HG02870 (cell line): ENCODE results near the gene SNTA1.
"Not testable (repeated sequence)": the region's sequence is repeated elsewhere in the genome, so short reads cannot be mapped to it uniquely, and the experiment has no call there.

Experiments used
- ATAC-seq: cut with Tn5 transposase; IDR thresholded peaks from one replicate; pipeline ENCODE4 v1.9.1; 2021; ENCODE audit warnings: mild to moderate bottlenecking, moderate library complexity; ENCODE audit not compliant: unreplicated experiment

The SNTA1 gene

GRCh38 chr20:33443512-33444239, at the start of gene SNTA1:
Gene SNTA1, minus strand, starts transcription at chr20:33443763. Its CDS starts 143 bp downstream, at chr20:33443620.
- peak; percentile 74 for ATAC-seq

DNA sequence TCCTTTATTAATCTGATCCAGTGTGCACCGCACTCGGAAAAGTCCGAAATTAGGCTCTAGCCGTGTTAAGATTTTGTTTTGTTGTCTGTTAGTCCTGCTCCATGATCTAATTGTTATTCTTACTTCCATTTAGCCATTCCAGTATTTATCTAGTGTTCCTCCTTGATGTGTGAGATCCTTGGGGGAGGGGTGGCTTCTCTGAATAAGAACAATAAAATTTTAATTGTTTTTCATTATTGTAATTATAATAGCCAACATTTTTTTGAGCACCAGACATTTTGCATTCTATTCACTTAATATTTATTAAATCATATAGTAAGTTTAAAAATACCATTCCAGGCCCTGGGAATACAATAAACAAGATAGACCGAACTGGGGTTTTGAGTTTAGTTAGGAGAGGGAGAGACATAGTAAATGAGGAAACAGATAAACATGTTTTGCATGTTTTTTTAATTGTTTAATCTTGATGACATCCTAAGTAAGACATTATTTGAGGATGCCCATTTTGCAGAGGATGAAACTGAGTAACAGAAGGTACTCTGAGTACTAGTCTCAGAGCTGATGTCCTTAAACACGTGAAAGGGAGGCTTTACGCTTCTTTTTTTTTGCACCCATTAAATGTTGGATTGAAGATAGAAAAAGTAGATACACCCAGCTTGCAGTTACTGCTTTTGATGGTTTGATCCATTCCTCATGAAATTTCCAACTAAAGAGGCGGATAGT, 47.5 kb upstream of the SNTA1 start:
- ATAC-seq, result no peak

DNA sequence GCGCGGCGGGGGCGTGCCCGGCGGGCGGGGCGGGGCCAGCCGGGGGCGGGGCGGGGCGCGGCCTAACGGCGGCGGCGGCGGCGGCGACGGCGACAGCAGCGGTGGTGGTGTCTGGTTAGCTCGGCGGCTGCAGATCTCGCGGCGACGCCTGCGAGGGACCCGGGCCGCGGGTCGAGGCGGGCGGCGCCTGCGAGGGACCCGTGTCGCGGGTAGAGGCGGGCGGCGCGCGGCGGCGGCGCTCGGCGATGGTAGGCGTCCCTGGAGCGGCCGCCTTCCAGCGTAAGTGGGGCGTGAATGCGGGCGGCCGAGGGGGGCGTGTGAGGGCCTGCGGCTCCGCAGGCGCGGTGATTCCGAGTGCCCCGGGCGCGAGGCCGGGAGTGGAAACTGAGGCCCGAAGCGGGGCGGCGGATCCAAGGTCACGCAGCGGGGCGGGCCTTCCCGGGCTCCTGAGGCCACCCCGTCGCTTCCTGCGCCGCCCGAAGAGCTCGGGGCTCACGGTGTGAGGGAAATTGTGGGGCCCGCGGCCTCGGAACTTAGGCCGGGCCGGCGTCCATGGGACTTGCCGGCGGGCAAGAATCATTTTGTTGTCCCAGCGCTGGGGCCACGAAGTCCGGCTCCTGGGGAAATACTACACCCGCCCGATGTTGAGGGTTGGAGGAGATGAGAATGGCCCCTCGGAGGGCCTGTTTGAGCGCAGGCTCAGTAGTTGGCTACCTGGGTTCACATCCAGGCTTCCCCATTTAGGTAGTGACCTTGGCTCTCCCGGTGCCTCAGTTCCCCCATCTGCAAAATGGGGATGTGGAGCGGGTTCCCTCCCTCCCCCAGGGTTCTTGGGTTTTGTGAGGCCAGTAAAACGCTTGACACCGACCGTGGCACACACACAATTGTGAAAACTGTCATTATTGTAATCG, 46.7 kb upstream of the SNTA1 start, which contains the start of gene CBFA2T2:
Gene CBFA2T2 (plus strand): TSS at position 74 of the 911 bp plus-strand sequence. CDS start 172 bp downstream, at position 246.
- ATAC-seq, result peak; percentile 53

DNA sequence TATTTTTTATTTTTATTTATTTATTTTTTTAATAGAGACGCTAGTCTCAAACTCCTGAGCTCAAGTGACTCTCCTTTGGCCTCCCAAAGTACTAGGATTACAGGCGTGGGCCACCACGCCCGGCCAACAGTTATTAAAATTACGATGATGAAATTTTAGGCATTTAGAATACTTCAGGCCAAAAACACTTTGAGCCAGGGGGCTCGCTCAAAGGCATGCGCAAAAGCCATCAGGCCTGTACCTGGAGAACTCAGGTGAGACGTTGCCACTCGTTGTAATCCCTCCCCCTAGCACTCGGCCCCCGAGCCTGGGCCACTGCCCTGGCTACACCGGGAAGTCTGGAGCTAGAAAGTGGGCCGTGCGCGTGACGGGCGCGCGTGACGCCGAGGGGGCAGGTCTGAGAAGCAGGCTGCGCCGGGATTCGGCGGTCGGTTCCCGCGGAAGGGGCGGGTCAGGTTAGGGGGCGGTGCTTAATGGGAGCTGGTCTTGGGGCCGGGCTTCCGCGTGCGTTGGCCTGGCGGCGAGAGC, 46.0 kb upstream of the SNTA1 start:
- ATAC-seq, result peak; percentile 91

DNA sequence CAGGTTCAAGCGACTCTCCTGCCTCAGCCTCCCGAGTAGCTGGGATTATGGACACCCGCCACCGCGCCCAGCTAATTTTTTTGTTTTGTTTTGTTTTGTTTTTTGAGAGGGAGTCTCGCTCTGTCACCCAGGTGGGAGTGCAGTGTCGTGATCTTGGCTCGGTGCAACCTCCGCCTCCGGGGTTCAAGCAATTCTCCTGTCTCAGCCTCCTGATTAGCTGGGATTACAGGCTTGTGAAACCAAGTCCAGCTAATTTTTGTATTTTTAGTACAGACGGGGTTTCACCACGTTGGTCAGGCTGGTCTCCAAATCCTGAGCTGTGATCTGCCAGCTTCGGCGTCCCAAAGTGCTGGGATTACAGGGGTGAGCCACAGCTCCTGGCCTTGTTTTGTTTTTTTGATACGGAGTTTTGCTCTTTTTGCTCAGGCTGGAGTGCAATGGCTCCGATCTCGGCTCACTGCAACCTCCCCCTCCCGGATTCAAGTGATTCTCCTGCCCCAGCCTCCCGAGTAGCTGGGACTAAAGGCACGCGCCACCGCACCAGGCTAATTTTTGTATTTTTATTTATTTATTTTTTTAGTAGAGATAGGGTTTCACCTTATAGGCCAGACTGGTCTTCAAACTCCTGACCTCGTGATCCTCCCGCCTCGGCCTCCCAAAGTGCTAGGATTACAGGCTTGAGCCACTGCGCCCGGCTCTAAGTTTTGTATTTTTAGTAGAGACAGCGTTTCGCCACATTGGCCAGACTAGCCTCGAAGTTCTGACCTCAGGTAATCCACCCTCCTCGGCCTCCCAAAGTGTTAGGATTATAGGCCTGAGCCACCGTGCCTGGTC, 45.3 kb upstream of the SNTA1 start:
- ATAC-seq, result not testable (repeated sequence)

- ATAC-seq, result no peak
Measured at GRCh38 chr20:33488201-33488600, 44.6 kb upstream of the SNTA1 start.

GRCh38 chr20:33483186-33483585, 39.6 kb upstream of the SNTA1 start:
- not testable (repeated sequence) for ATAC-seq

GRCh38 chr20:33482581-33482980, 39.0 kb upstream of the SNTA1 start:
- no peak for ATAC-seq

DNA sequence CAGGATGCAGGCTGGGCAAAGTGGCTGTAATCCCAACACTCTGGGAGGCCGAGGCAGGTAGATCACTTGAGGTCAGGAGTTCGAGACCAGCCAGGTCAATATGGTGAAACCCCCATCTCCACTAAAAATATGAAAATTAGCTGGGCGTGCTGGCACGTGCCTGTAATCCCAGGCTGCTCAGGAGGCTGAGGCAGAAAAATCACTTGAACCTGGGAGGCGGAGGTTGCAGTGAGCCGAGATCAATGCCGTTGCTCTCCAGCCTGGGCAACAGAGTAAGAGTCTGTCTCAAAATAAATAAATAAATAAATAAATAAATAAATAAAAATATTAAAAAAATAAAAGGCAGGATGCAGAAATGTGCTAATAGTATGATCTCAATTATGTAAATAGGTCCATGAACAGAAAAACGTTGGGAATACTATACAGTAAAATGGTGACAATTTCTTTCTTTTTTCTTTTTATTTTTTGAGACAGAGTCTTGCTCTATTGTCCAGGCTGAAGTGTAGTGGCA, 37.9 kb upstream of the SNTA1 start:
- no peak for ATAC-seq

- ATAC-seq, result no peak
Measured at GRCh38 chr20:33480048-33480447, 36.5 kb upstream of the SNTA1 start.

DNA sequence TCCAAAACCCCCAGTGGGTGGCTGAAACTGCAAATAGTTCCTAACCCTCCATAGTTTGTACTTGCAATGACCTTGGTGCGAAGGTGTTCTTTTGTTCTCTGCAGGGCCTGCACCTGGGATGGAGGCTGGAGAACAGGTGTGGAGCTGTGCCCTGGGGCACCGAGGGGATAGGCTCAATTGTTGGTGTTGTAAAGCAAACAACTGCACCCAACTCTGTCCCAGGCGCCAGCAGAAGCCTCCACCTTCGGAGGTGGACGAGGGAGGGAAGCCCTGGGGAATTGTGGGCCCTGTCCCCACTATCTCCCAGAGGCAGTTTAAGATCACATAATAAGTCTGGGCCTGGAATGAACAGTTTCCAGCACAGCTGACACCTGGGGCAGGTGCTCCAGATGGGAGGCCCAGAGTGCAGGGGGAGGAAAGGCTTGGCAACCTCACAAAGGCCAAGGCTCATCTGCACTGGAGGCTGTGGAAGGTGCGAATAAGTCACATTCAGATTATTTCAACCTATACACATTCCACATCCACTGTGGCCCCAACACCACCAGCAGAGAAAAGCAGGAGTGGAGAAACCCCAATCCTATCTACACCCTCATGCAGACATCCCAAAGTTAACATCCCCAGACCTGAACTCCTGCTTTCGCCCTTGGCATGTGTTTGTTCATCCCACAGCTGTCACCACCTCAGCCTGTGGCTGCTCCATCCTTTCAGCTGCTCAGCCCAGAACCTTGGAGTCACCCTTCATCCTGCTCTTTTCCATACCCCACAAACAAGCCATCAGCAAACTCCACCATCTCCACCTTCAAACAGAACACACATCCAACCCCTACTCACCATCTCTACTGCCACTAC, 34.0 kb upstream of the SNTA1 start:
- no peak for ATAC-seq

GRCh38 chr20:33475381-33476152, 32.0 kb upstream of the SNTA1 start:
- no peak for ATAC-seq

GRCh38 chr20:33474963-33475362, 31.4 kb upstream of the SNTA1 start:
- ATAC-seq, result no peak

GRCh38 chr20:33474097-33474873, 30.7 kb upstream of the SNTA1 start:
- ATAC-seq, result no peak

DNA sequence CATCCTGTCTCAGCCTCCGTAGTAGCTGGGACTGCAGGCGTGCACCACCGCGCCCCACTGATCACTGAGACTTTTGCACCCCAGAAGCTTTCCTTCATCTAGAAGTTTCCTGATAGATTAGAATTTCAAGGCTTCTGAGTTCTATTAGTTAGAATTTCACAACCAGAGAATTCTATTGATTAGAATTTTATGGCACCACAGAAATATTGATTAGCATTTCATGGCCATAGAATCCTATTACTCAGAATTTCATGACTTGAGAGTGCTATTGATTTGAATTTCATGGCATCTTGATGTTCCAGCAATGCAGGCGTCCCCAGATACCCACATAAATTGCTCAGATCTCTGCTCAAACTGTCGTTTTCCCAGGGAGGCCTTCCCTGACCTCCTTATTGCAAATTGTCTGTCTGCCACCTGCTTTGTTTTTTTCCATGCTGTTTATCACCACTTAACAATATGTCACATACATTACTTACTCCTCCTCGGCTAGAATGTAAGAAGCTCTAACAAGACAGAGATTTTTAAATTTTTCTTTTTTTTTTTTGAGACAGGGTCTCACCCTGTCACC, 29.4 kb upstream of the SNTA1 start:
- no peak for ATAC-seq

GRCh38 chr20:33470866-33471265, 27.3 kb upstream of the SNTA1 start:
- ATAC-seq, result no peak

DNA sequence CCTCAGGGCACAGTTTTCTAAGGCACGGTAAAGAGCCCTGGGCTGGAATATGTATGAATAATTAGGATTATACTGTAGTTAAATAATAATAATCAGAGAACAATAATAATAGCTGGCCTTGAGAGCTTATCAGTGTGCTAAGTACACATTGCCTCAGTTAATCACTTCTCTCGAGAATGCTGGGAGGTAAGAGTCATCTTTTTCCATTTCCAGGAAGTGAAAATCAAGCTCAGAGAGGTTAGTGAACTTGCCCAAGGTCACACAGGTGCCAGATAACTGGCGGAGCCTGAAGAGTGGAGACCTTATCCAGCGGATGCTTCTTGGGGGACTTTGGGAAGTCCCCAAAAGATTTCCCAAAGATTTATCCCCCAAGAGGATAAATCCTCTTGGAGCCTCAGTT, 26.9 kb upstream of the SNTA1 start:
- ATAC-seq, result no peak
